Memory B cell (primary cell): ENCODE results near the gene CPT1C.

Experiments
- ATAC-seq: fragments of 150-1000 bp; cut with Tn5 transposase; 2 replicates; pipeline ENCODE4 v1.10.0; 2021; ENCODE audit warnings: low read depth, mild to moderate bottlenecking, moderate library complexity
- DNase-seq, 2 donors: peaks; one replicate each; pipeline ENCODE4 v3.0.0; 2022; ENCODE audit warnings: low spot score in 2 of 2
- H3K27ac Mint-ChIP-seq: one replicate; pipeline ENCODE4 v1.8.0; 2022; ENCODE audit warnings: mild to moderate bottlenecking, moderate library complexity, mixed read lengths
- H3K27me3 Mint-ChIP-seq: one replicate; pipeline ENCODE4 v1.8.0; 2022; ENCODE audit warnings: mixed read lengths
- H3K36me3 Mint-ChIP-seq: one replicate; pipeline ENCODE4 v1.8.0; 2022; ENCODE audit warnings: mild to moderate bottlenecking, mixed read lengths
- H3K4me1 Mint-ChIP-seq: one replicate; pipeline ENCODE4 v1.8.0; 2022; ENCODE audit warnings: mixed read lengths
- H3K4me3 Mint-ChIP-seq: one replicate; pipeline ENCODE4 v1.8.0; 2022; ENCODE audit warnings: mild to moderate bottlenecking, moderate library complexity, mixed read lengths
- H3K9me3 Mint-ChIP-seq: one replicate; pipeline ENCODE4 v1.8.0; 2022; ENCODE audit warnings: mixed read lengths

Gene CPT1C

DNA sequence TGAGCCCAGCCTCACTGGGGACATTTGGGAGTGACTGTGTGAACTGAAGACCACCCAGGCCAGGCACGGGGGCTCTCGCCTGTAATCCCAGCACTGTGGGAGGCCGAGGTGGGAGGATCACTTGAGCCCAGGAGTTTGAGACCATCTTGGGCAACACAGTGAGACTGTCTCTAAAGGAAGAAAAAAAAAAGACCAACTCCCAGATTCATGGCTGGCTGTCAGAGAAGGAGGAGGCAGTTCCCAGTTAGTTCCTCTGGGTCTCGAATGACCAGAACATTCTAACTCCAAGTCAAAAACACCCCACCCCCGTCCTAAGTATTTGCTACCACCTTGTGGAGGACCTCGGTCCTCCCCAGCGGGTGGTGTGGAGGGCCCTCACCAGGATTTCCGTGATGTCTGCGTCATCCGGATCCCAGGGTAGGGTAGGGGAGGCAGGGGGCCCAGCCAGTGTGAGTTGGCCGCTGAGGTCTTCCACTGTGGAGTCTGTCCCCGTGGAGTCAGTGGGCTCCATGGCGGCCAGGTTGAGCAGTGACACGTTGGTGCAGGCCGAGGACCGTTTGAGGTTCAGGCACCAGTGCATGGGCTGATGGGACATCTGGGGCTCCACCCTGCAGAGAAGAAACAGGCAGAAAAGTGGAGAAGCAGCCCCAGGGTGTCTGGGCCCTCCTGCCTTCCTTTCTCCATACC is 70.9 kb downstream of the CPT1C start:
- ATAC-seq (no peak), DNase-seq (no peak)
- Mint-ChIP-seq H3K27ac (no peak overlapping the region), H3K9me3 (no peaks in the 10 kb centered on the region), H3K27me3 (peaks cover 3% of the 10 kb centered on the region), H3K36me3 (no peaks in the 10 kb centered on the region), H3K4me1 (no peaks in the 10 kb centered on the region), H3K4me3 (no peak overlapping the region)

DNA sequence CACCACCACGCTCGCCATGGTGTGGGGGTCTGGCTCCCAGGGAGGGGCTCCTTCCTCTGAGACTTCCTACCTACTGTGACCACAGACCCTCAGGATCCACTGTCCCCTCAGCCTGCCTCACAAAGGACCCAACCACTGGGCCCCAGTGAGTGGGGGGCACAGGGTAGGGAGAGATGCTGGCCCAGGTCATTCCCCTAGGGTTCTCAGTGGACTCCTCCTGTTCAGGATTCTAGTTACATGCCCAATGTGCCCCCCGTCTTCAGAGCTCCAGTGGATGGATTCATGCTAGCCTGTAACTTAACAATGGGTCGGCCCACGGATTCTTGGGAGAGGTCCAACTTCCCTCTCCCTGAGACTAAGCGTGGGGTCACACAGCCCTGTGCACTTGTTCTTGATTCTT is 72.3 kb downstream of the CPT1C start, which contains the start of gene TSKS:
Gene TSKS (minus strand): TSS at position 77 of the 400 bp plus-strand sequence. CDS start 59 bp downstream, at position 18.
- Mint-ChIP-seq H3K27me3 (no peaks in the 10 kb centered on the region), H3K4me1 (peaks cover 9% of the 10 kb centered on the region), H3K36me3 (no peaks in the 10 kb centered on the region), H3K4me3 (no peak within 1 kb of the TSS), H3K27ac (no peak within 1 kb of the TSS), H3K9me3 (no peaks in the 10 kb centered on the region)
- no peak for ATAC-seq
- no peak for DNase-seq
